K562 (cell line): ENCODE data around the gene GYG2. TPM values are rescaled to one million over a fixed set of nuclear protein-coding genes. Genes with fewer than 3 reads are reported as not detected.
"Not testable (repeated sequence)": the region's sequence is repeated elsewhere in the genome, so short reads cannot be mapped to it uniquely, and the experiment has no call there.

Experiments
- ATAC-seq: fragments of 200-7000 bp; cut with Tn5 transposase; 3 replicates; pipeline ENCODE4 v1.9.1; 2020; ENCODE audit warnings: moderate library complexity
- BruUV-seq: library from RNA; stranded (reverse); fragments of 400-500 nt; replicated peaks from 2 replicates; lab custom pipeline; 2021; lab: Mats Ljungman, UMichigan
- CTCF ChIA-PET: fragments of 300-600 bp; formaldehyde crosslinking; extraction: SDS; loops from one replicate; lab custom pipeline; 2021; ENCODE audit warnings: low intra/inter-chr PET ratio; lab: Yijun Ruan, JAX
- POLR2A ChIA-PET: fragments of 300-600, 350-650 bp; sonication (Branson Sonifier 250); formaldehyde crosslinking; extraction: SDS; loops from one replicate; lab custom pipeline; 2021; ENCODE audit warnings: antibody characterized with exemption, inconsistent platforms; lab: Yijun Ruan, JAX
- DNase-seq, 4 experiments: peaks; one replicate each; pipeline versions ENCODE4 v3.0.0 to v3.0.0-alpha.2; 2011 to 2018; ENCODE audit warnings: low spot score in 3 of 4, mixed read lengths in 3 of 4; ENCODE audit errors: extremely low read depth in 1 of 4
- FAIRE-seq: peaks from 2 replicates; lab custom pipeline; 2011; peaks lifted over from hg19 to GRCh38; lab: Jason Lieb, UNC
- H2AFZ ChIP-seq: 2 replicates; pipeline ENCODE4 v1.6.0; 2011; ENCODE audit warnings: low read depth, low read length, control low read depth, inconsistent platforms
- H3K27ac ChIP-seq: fragments of 200-600 bp; 3 replicates; pipeline ENCODE4 v1.8.0; 2011; ENCODE audit warnings: low read depth, mild to moderate bottlenecking, control low read depth, inconsistent platforms, low read length, moderate library complexity, mixed read lengths; ENCODE audit errors: extremely low read depth
- H3K27me3 ChIP-seq, 2 experiments: fragments of 300-600 bp in 1 of 2; 2 replicates in 1 of 2; 3 replicates in 1 of 2; pipeline versions ENCODE4 v1.6.0 to v1.8.0; 2011; ENCODE audit warnings: inconsistent platforms in 2 of 2, low read length in 2 of 2, mild to moderate bottlenecking in 1 of 2, mixed read lengths in 1 of 2, moderate library complexity in 1 of 2; ENCODE audit not compliant: control insufficient read depth in 2 of 2, insufficient read depth in 2 of 2
- H3K36me3 ChIP-seq: fragments of 300-600 bp; 3 replicates; pipeline ENCODE4 v1.8.0; 2011; ENCODE audit warnings: mild to moderate bottlenecking, low read length, inconsistent platforms; ENCODE audit not compliant: control insufficient read depth, insufficient read depth
- H3K4me1 ChIP-seq, 2 experiments: fragments of 200-600 bp in 1 of 2; replicated peaks in 1 of 2; 2 replicates in 1 of 2; 3 replicates in 1 of 2; pipeline versions ENCODE4 v1.5.1 to v1.8.0; 2011; ENCODE audit warnings: inconsistent platforms in 2 of 2, low read length in 2 of 2, mild to moderate bottlenecking in 1 of 2, mixed read lengths in 1 of 2, moderate library complexity in 1 of 2; ENCODE audit not compliant: control insufficient read depth in 2 of 2, insufficient read depth in 2 of 2
- H3K4me2 ChIP-seq: 2 replicates; pipeline ENCODE4 v1.6.1; 2011; ENCODE audit warnings: low read length, control low read depth, inconsistent platforms, mixed read lengths; ENCODE audit not compliant: insufficient read depth
- H3K4me3 ChIP-seq: fragments of 200-600 bp; sonication (generic), shearing (Covaris generic); 2 replicates; pipeline ENCODE4 v1.5.1; 2016; ENCODE audit warnings: control low read depth, inconsistent platforms
- H3K79me2 ChIP-seq: fragments of 200-600 bp; 3 replicates; pipeline ENCODE4 v1.8.0; 2011; ENCODE audit warnings: low read length, inconsistent platforms; ENCODE audit not compliant: control insufficient read depth, insufficient read depth
- H3K9ac ChIP-seq, 2 experiments: 2 replicates each; pipeline versions ENCODE4 v1.6.0 to v1.6.1; 2011; ENCODE audit warnings: low read depth in 2 of 2, low read length in 2 of 2, control low read depth in 1 of 2, inconsistent platforms in 1 of 2, mild to moderate bottlenecking in 1 of 2, mixed read lengths in 1 of 2; ENCODE audit not compliant: insufficient read depth in 1 of 2
- H3K9me1 ChIP-seq: one replicate; pipeline ENCODE4 v1.6.0; 2011; ENCODE audit warnings: inconsistent platforms, mild to moderate bottlenecking, low read length, moderate library complexity; ENCODE audit not compliant: control insufficient read depth, insufficient read depth
- H3K9me3 ChIP-seq: replicated peaks from 2 replicates; pipeline ENCODE4 v1.5.1; 2011; ENCODE audit warnings: low read depth, low read length, inconsistent platforms; ENCODE audit not compliant: control insufficient read depth, insufficient read depth
- H4K20me1 ChIP-seq: replicated peaks from 2 replicates; pipeline ENCODE4 v1.6.1; 2011; ENCODE audit warnings: low read length, inconsistent platforms, mixed read lengths; ENCODE audit not compliant: control insufficient read depth, insufficient read depth
- C11orf30 ChIP-seq: fragments of 450-650 bp; IDR thresholded peaks from 2 replicates; pipeline ENCODE4 v1.6.1; 2016; ENCODE audit warnings: low read depth, mild to moderate bottlenecking
- COPS2 ChIP-seq: fragments of 450-650 bp; conservative IDR thresholded peaks from 2 replicates; pipeline ENCODE4 v1.6.1; 2016; ENCODE audit warnings: mild to moderate bottlenecking, moderate library complexity
- HMG20A ChIP-seq: fragments of 450-650 bp; formaldehyde crosslinking; conservative IDR thresholded peaks from 2 replicates; pipeline ENCODE4 v1.4.0; 2020; ENCODE audit warnings: mild to moderate bottlenecking, mixed read lengths
- MYBL2 ChIP-seq, 2 experiments: fragments of 450-650 bp in 1 of 2; sonication (generic) in 1 of 2; formaldehyde crosslinking in 1 of 2; IDR thresholded peaks; 2 replicates each; pipeline versions ENCODE4 v1.6.1 to v1.8.1; 2017 to 2022; ENCODE audit warnings: borderline replicate concordance in 1 of 2, inconsistent platforms in 1 of 2, low read depth in 1 of 2, mild to moderate bottlenecking in 1 of 2, missing genetic modification reagents in 1 of 2, moderate library complexity in 1 of 2
- NFRKB ChIP-seq: fragments of 450-650 bp; IDR thresholded peaks from 2 replicates; pipeline ENCODE4 v1.6.1; 2016; ENCODE audit warnings: low read depth
- RBBP5 ChIP-seq: fragments of 200-600 bp; sonication (generic); IDR thresholded peaks from 2 replicates; pipeline ENCODE4 v1.6.1; 2012; ENCODE audit warnings: borderline replicate concordance, mild to moderate bottlenecking, low read length, control low read depth, inconsistent platforms; ENCODE audit not compliant: insufficient read depth, poor library complexity, severe bottlenecking
- RFX1 ChIP-seq: fragments of 450-650 bp; IDR thresholded peaks from 2 replicates; pipeline ENCODE4 v1.6.1; 2016; ENCODE audit warnings: mild to moderate bottlenecking, moderate library complexity
- RHOXF2B ChIP-seq: fragments of 250-450 bp; sonication (Bioruptor Pico); conservative IDR thresholded peaks from 2 replicates; pipeline ENCODE4 v1.5.1; 2021
- SP1 ChIP-seq: sonication (generic); formaldehyde crosslinking; IDR thresholded peaks from 2 replicates; pipeline ENCODE4 v1.8.1; 2022; ENCODE audit warnings: mild to moderate bottlenecking, missing genetic modification reagents
- ZBTB8A ChIP-seq: fragments of 450-650 bp; IDR thresholded peaks from 2 replicates; pipeline ENCODE4 v1.6.1; 2018; ENCODE audit warnings: mild to moderate bottlenecking, moderate library complexity; ENCODE audit not compliant: partially characterized antibody
- ZFX ChIP-seq: sonication (generic); formaldehyde crosslinking; IDR thresholded peaks from 2 replicates; pipeline ENCODE4 v1.8.0; 2022; ENCODE audit warnings: mild to moderate bottlenecking, missing genetic modification reagents, moderate library complexity
- WGBS: fragments of 100-300 bp; shearing (Covaris generic); methylation state at CpG from one replicate; pipeline ENCODE4 v1.1.6; 2016; ENCODE audit warnings: low coverage, mixed read lengths; ENCODE audit not compliant: insufficient coverage; ENCODE audit errors: missing lambda C conversion rate; 5-methylcytosine and 5-hydroxymethylcytosine counted together
- in situ Hi-C: fragments of 300-500 bp; cut with MboI; formaldehyde crosslinking; loops from 4 replicates; pipeline ENCODE4 v1.15.0; 2018; ENCODE audit warnings: inconsistent platforms, mixed read lengths
- intact Hi-C: fragments of 100-400 bp; cut with micrococcal nuclease; formaldehyde crosslinking; loops from 2 replicates; pipeline ENCODE4 v1.14.2; 2022
- polyA plus RNA-seq, 8 experiments: library from polyadenylated mRNA; depleted of rRNA in 4 of 8; stranded (reverse) in 5 of 8; unstranded in 3 of 8; fragments of >200 nt; fragmentation: Nextera tagmentation in 2 of 8; fragmentation: Illumina TruSeq in 1 of 8; extraction: Ambion mirVana in 2 of 8; extraction: Trizol in 1 of 8; gene quantifications; 2 replicates each; pipeline versions ENCODE4 v1.2.1 to v1.2.3, GENCODE V29; 2011 to 2014; ENCODE audit warnings: inconsistent platforms in 1 of 8, missing spikeins in 1 of 8
- total RNA-seq, 7 experiments: library from RNA; depleted of rRNA in 6 of 7; stranded (reverse); fragments of >200 nt in 6 of 7; fragmentation: Illumina TruSeq in 2 of 7; extraction: Trizol in 2 of 7; gene quantifications; 2 replicates each; pipeline versions ENCODE4 v1.2.1 to v1.2.3, GENCODE V29; 2011 to 2021; ENCODE audit warnings: low replicate concordance in 1 of 7
- TF ChIP-seq, protein P1 (sequence below): fragments of 450-650 bp; formaldehyde crosslinking; IDR thresholded peaks from 2 replicates; pipeline ENCODE4 v1.4.0; 2020; ENCODE audit warnings: mild to moderate bottlenecking, moderate library complexity

Gene GYG2
- total and polyA plus RNA-seq, 9 of the 15 experiments (the other 6 are each of a cell fraction or from before 2014, with no cell fraction given): 0.24 to 4.4 (median 2.9) TPM

DNA sequence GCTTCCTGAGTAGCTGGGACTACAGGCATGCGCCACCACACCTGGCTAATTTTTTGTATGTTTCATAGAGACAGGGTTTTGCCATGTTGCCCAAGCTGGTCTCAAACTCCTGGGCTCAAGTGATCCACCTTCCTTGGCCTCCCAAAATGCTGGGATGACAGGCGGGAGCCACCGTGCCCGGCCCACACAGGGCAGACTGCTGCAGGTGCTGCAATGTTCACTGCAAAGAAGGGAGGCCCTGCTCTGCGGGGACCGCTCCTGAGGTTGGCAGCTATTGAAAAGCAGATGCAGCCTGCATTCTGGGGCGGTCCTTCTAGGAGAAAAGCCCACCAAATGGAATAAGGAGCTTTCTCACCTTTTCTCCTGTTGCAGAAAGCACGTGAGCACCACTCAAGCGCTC lies 95.4 kb downstream of the GYG2 start:
- H4K20me1 ChIP-seq: no peaks in the 10 kb centered on the region
- TF ChIP-seq SP1 (CRISPR knock-in tag): no peak
- no peak for TF ChIP-seq NFRKB
- no peak for TF ChIP-seq RHOXF2B (CRISPR knock-in tag)
- TF ChIP-seq ZFX (CRISPR knock-in tag): no peak
- no peak for TF ChIP-seq HMG20A
- no peak for TF ChIP-seq MYBL2 (IDR thresholded peaks at IDR 0.05; ENCODE audit: low read depth)
- no peak for TF ChIP-seq MYBL2 (CRISPR knock-in tag; IDR thresholded peaks at IDR 0.05; ENCODE audit: borderline replicate concordance)
- TF ChIP-seq C11orf30: no peak
- TF ChIP-seq RFX1: no peak
- no peak for TF ChIP-seq ZBTB8A
- no peak for TF ChIP-seq COPS2
- TF ChIP-seq RBBP5: no peak
- TF ChIP-seq, protein P1, sequence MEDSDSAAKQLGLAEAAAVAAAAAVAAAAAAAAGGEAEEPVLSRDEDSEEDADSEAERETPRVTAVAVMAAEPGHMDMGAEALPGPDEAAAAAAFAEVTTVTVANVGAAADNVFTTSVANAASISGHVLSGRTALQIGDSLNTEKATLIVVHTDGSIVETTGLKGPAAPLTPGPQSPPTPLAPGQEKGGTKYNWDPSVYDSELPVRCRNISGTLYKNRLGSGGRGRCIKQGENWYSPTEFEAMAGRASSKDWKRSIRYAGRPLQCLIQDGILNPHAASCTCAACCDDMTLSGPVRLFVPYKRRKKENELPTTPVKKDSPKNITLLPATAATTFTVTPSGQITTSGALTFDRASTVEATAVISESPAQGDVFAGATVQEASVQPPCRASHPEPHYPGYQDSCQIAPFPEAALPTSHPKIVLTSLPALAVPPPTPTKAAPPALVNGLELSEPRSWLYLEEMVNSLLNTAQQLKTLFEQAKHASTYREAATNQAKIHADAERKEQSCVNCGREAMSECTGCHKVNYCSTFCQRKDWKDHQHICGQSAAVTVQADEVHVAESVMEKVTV: no peak
- no peak for FAIRE-seq
- H3K4me3 ChIP-seq: no peak overlapping the region
- H3K27me3 ChIP-seq: no peaks in the 10 kb centered on the region
- H3K4me1 ChIP-seq: peaks cover 7 to 11% of the 10 kb centered on the region in 2 experiments; a peak in 4 of 5 replicates
- H3K36me3 ChIP-seq: no peaks in the 10 kb centered on the region
- ChIA-PET CTCF (no interaction called here), POLR2A (no interaction called here)
- DNase-seq: no peak
- no TSS peak for BruUV-seq
- H3K79me2 ChIP-seq: no peaks in the 10 kb centered on the region
- intact Hi-C loops: no loop called here
- H3K9me1 ChIP-seq: no peaks in the 10 kb centered on the region
- H3K27ac ChIP-seq: no peak overlapping the region
- in situ Hi-C loops: no loop called here
- no peak overlapping the region for H2AFZ ChIP-seq
- no peak overlapping the region for H3K9ac ChIP-seq
- ATAC-seq: no peak
- 42% methylated on average over 6 of the region's 9 CpGs for WGBS
- no peak overlapping the region for H3K4me2 ChIP-seq
- no peaks in the 10 kb centered on the region for H3K9me3 ChIP-seq

DNA sequence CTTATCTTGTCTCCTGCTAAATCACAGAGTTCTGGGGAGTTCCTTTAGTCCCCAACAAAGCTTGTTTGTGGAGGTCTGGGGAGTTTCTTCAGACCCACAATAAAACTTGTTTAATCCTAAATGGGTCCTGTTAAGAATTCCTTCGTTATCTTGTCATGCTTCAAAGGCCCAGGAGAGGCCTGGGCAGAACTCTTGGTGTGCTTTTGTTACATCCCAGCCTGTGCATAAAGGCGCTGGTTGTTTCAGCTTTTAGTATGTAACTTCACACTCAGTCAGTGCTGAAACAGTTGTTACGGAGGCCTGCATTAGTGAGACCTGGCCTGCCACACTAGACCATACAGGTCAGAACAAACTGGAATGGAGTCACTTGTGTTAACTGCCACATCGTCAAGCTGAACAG lies 97.5 kb downstream of the GYG2 start:
- H4K20me1 ChIP-seq, FAIRE-seq, H2AFZ ChIP-seq, CTCF ChIA-PET, H3K4me2 ChIP-seq, ATAC-seq, DNase-seq, H3K27ac ChIP-seq, H3K27me3 ChIP-seq, in situ Hi-C loops, H3K9me3 ChIP-seq, BruUV-seq, H3K36me3 ChIP-seq, H3K9ac ChIP-seq, POLR2A ChIA-PET, H3K4me3 ChIP-seq, H3K9me1 ChIP-seq, intact Hi-C loops, H3K79me2 ChIP-seq: not testable (repeated sequence)
- H3K4me1 ChIP-seq: peaks cover 7 to 11% of the 10 kb centered on the region in 2 experiments; a peak in 4 of 5 replicates
- 51% methylated on average over 3 of the region's 4 CpGs for WGBS
